Measurements from ENCODE around the gene HEXB.
A peak's percentile ranks its signal among the peaks of the same experiment; 100 is the strongest.

Gene HEXB

GRCh38 chr5:74684900-74685851 lies at the start of gene HEXB:
TSS of gene HEXB (plus strand) at chr5:74685233. CDS start at chr5:74685261, 28 bp downstream.
- Histone ChIP-seq H3K36me3 (ENCODE audit: control insufficient read depth, insufficient read depth, low read length, severe bottlenecking) (peaks cover 9% of the 10 kb centered on the region), H3K27me3 (replicated peaks; ENCODE audit: control insufficient read depth, insufficient read depth, low read length) (no peaks in the 10 kb centered on the region), H3K4me1 (ENCODE audit: control insufficient read depth, insufficient read depth, low read length) (peaks cover 15% of the 10 kb centered on the region), H3K9ac (ENCODE audit: low read length) (peak within 1 kb of the TSS; percentile 90), H3K4me3 (ENCODE audit: low read length) (peak within 1 kb of the TSS; percentile 83), H3K9me3 (ENCODE audit: control insufficient read depth, low read length) (no peaks in the 10 kb centered on the region)
- peak; percentile 96 for DNase-seq (ENCODE audit: low read depth)

DNA sequence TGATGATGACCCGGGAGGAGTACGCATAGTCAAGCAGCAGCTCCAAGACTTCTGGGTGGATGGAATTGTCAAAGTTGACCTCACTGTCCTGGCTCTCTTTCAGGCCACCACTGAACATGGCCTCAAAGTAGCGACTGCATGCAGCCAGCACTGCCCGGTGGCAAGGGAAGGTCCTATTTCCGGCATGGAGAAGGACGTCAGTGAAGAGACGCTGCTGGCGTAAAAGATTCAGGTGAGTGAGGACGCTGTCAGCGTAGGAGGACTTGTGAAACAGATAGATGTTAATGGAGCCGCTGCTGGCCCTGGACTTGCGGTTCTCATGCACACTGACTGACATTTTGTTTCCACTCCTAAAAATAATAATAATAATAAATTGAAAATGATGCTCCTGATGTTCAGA lies 48.9 kb upstream of the HEXB start:
- no peak overlapping the region for H3K4me3 ChIP-seq (ENCODE audit: low read length)
- peaks cover 40% of the 10 kb centered on the region for H3K4me1 ChIP-seq (ENCODE audit: control insufficient read depth, insufficient read depth, low read length)
- H3K36me3 ChIP-seq (ENCODE audit: control insufficient read depth, insufficient read depth, low read length, severe bottlenecking), result peaks cover 47% of the 10 kb centered on the region

DNA sequence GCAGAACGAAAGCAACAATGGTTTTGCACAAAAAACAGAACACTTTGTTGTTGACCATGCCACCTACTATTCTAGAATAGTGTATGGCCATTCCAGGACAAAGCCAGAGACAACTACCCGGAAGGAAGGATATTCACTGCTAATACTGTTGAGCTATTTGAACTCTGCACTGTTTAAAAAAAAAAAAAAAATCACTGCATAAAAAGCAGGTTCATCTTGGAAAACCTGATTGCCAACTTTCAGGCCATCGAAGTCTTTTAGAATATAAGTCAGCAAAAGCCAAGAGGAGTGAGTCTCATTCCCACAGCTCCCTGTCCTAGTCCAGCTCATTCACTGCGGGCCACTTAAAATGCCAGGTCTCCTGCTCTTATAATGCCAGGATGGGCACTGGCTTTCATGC lies 48.5 kb upstream of the HEXB start:
- no peak for DNase-seq (ENCODE audit: low read depth)
- Histone ChIP-seq H3K9ac (ENCODE audit: low read length) (no peak overlapping the region), H3K4me3 (ENCODE audit: low read length) (no peak overlapping the region)

More for the DNA sequence above, 48.9 kb upstream of the HEXB start:
- H3K9me3 ChIP-seq (ENCODE audit: control insufficient read depth, low read length), result no peaks in the 10 kb centered on the region
- DNase-seq (ENCODE audit: low read depth), result no peak
- H3K9ac ChIP-seq (ENCODE audit: low read length), result no peak overlapping the region
- no peaks in the 10 kb centered on the region for H3K27me3 ChIP-seq (replicated peaks; ENCODE audit: control insufficient read depth, insufficient read depth, low read length)

DNA sequence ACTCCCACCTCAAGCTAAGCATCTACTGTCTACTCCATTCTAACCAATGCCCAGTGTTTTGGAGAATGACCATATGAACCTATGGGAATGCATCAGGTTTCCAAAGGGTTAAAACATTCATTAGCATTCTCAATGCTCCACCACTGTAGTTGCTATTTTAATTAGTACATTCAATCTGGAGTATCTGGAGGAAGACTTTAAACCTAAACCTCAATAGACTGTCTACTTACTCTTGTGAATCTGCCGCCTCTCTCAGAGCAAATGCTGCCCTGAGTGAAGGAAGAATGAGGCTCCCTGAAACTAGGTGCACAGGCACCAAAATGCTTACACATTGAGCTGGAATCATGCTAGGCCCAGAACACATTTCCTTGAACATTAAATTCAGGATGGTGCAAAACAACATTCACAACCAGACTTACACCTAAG lies 46.5 kb upstream of the HEXB start:
- Histone ChIP-seq H3K4me1 (ENCODE audit: control insufficient read depth, insufficient read depth, low read length) (peaks cover 43% of the 10 kb centered on the region), H3K27me3 (replicated peaks; ENCODE audit: control insufficient read depth, insufficient read depth, low read length) (no peaks in the 10 kb centered on the region), H3K4me3 (ENCODE audit: low read length) (peak overlapping the region; percentile 88), H3K36me3 (ENCODE audit: control insufficient read depth, insufficient read depth, low read length, severe bottlenecking) (peaks cover 23% of the 10 kb centered on the region), H3K9me3 (ENCODE audit: control insufficient read depth, low read length) (no peaks in the 10 kb centered on the region), H3K9ac (ENCODE audit: low read length) (peak overlapping the region; percentile 91)
- no peak for DNase-seq (ENCODE audit: low read depth)

More for the DNA sequence above, 48.5 kb upstream of the HEXB start:
- Histone ChIP-seq H3K9me3 (ENCODE audit: control insufficient read depth, low read length) (no peaks in the 10 kb centered on the region), H3K4me1 (ENCODE audit: control insufficient read depth, insufficient read depth, low read length) (peaks cover 38% of the 10 kb centered on the region), H3K36me3 (ENCODE audit: control insufficient read depth, insufficient read depth, low read length, severe bottlenecking) (peaks cover 43% of the 10 kb centered on the region), H3K27me3 (replicated peaks; ENCODE audit: control insufficient read depth, insufficient read depth, low read length) (no peaks in the 10 kb centered on the region)

GRCh38 chr5:74638970-74639806 lies 45.8 kb upstream of the HEXB start:
- peaks cover 48% of the 10 kb centered on the region for H3K4me1 ChIP-seq (ENCODE audit: control insufficient read depth, insufficient read depth, low read length)
- H3K36me3 ChIP-seq (ENCODE audit: control insufficient read depth, insufficient read depth, low read length, severe bottlenecking), result peaks cover 19% of the 10 kb centered on the region

DNA sequence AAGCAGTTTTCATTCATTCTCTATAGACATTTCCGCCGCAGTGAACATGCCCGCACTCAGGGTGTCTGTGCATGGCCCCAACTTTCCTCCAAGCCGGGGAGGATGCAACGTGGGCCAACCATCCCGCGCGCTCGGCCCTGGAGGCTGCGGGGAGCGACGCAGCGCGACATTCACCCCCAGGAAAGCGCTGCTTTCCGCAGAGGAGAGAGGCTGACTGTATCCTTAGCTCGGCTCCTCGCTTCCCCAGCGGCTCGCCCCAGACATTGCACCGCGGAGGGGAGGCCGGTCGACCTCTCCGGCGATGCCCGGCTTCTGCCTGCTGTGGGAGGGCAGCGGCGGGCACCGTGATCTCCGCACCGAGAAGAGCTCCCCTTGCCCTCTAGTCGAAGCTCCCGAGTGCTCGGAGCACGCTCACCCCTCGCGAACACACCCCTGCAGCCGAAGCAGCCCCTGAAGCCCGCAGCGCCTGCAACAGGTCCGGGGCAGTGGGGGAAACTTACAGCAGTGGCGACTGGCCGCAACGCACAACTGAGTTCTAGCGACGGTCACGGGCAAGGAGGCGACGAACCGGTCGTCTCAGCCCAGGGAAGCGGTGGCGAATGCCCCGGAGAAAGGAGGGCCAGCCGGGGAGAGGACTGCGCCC lies 45.1 kb upstream of the HEXB start:
- Histone ChIP-seq H3K9me3 (ENCODE audit: control insufficient read depth, low read length) (no peaks in the 10 kb centered on the region), H3K36me3 (ENCODE audit: control insufficient read depth, insufficient read depth, low read length, severe bottlenecking) (peaks cover 13% of the 10 kb centered on the region), H3K4me1 (ENCODE audit: control insufficient read depth, insufficient read depth, low read length) (peaks cover 48% of the 10 kb centered on the region), H3K4me3 (ENCODE audit: low read length) (peak overlapping the region; percentile 88), H3K9ac (ENCODE audit: low read length) (peak overlapping the region; percentile 91), H3K27me3 (replicated peaks; ENCODE audit: control insufficient read depth, insufficient read depth, low read length) (no peaks in the 10 kb centered on the region)
- DNase-seq (ENCODE audit: low read depth), result peak; percentile 76

More at GRCh38 chr5:74638970-74639806, 45.8 kb upstream of the HEXB start:
- H3K4me3 ChIP-seq (ENCODE audit: low read length), result peak overlapping the region; percentile 88
- peak overlapping the region; percentile 91 for H3K9ac ChIP-seq (ENCODE audit: low read length)
- H3K27me3 ChIP-seq (replicated peaks; ENCODE audit: control insufficient read depth, insufficient read depth, low read length), result no peaks in the 10 kb centered on the region
- no peaks in the 10 kb centered on the region for H3K9me3 ChIP-seq (ENCODE audit: control insufficient read depth, low read length)
- DNase-seq (ENCODE audit: low read depth), result peak; percentile 62

DNA sequence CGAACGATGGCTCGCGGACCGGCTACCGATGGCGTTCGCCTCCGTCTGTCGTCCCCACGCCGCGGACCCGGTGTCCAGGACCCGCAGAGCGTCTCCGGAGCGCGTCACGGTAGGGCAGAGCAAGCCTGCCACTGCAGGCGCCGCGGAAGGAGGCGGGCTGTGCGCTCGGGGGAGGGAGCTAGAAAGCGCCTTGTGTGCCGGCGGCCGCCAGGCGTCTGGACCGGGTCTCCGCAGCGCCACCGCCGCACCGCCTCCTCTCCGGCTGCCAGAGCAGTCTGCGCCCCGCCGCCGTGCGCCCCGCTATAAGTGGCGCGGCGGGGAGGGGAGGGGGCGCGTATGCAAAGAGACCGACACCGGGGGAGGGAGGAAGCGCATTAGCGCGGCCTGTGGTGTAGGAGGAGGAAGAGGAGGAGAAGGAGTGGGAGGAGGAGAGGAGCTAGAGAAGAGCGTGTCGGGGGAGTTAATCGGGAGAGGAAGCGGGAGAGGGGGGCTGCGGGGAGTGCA lies 44.5 kb upstream of the HEXB start, which contains the start of gene ENC1:
Gene ENC1 (minus strand): TSS at position 279 of the 504 bp plus-strand sequence. CDS start 4,243 bp downstream, outside the sequence.
- Histone ChIP-seq H3K4me1 (ENCODE audit: control insufficient read depth, insufficient read depth, low read length) (peaks cover 49% of the 10 kb centered on the region), H3K9ac (ENCODE audit: low read length) (peak within 1 kb of the TSS; percentile 91), H3K36me3 (ENCODE audit: control insufficient read depth, insufficient read depth, low read length, severe bottlenecking) (peaks cover 7% of the 10 kb centered on the region), H3K9me3 (ENCODE audit: control insufficient read depth, low read length) (no peaks in the 10 kb centered on the region), H3K27me3 (replicated peaks; ENCODE audit: control insufficient read depth, insufficient read depth, low read length) (no peaks in the 10 kb centered on the region), H3K4me3 (ENCODE audit: low read length) (peak within 1 kb of the TSS; percentile 88)
- peak; percentile 94 for DNase-seq (ENCODE audit: low read depth)

- Histone ChIP-seq H3K36me3 (ENCODE audit: control insufficient read depth, insufficient read depth, low read length, severe bottlenecking) (peaks cover under 1% of the 10 kb centered on the region), H3K4me1 (ENCODE audit: control insufficient read depth, insufficient read depth, low read length) (peaks cover 55% of the 10 kb centered on the region), H3K4me3 (ENCODE audit: low read length) (peak overlapping the region; percentile 88), H3K27me3 (replicated peaks; ENCODE audit: control insufficient read depth, insufficient read depth, low read length) (no peaks in the 10 kb centered on the region), H3K9me3 (ENCODE audit: control insufficient read depth, low read length) (no peaks in the 10 kb centered on the region), H3K9ac (ENCODE audit: low read length) (peak overlapping the region; percentile 91)
- DNase-seq (ENCODE audit: low read depth), result peak; percentile 89
Measured at GRCh38 chr5:74640954-74641734, 43.9 kb upstream of the HEXB start.

GRCh38 chr5:74641735-74642542 lies 43.1 kb upstream of the HEXB start:
- peaks cover 62% of the 10 kb centered on the region for H3K4me1 ChIP-seq (ENCODE audit: control insufficient read depth, insufficient read depth, low read length)
- H3K36me3 ChIP-seq (ENCODE audit: control insufficient read depth, insufficient read depth, low read length, severe bottlenecking), result no peaks in the 10 kb centered on the region
- H3K9ac ChIP-seq (ENCODE audit: low read length), result peak overlapping the region; percentile 91
- H3K9me3 ChIP-seq (ENCODE audit: control insufficient read depth, low read length), result no peaks in the 10 kb centered on the region
- H3K27me3 ChIP-seq (replicated peaks; ENCODE audit: control insufficient read depth, insufficient read depth, low read length), result no peaks in the 10 kb centered on the region
- peak; percentile 92 for DNase-seq (ENCODE audit: low read depth)
- peak overlapping the region; percentile 88 for H3K4me3 ChIP-seq (ENCODE audit: low read length)

Measured in adipocyte (in vitro differentiated cells).